NCI-H510A (cell line): Measurements from ENCODE around the gene SH2D4B.
"Not testable (repeated sequence)": the region's sequence is repeated elsewhere in the genome, so short reads cannot be mapped to it uniquely, and the experiment has no call there.

Experiments used
- DNase-seq: peaks from one replicate; lab custom pipeline; 2025; lab: John Stamatoyannopoulos, UW

The SH2D4B gene

DNA sequence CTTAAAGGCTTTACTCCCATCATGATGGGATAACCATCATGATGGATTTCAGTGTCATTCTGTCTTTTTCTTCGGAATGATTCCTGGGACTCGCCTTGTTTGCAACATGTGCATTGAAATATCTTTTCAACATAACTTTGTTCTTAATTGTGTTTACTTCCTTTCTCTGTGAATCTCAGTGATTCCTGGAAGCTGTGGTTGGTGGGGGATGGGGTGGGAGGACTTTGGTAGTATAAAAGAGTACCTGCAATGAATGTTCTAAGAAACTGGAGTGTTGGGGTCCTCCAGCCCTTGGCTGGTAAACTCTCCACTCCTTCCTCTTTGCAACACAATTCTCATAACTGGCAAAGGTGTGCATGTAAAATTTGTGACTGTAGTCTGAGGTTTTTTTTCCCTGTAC, 11.5 kb upstream of the SH2D4B start:
- DNase-seq: no peak

DNA sequence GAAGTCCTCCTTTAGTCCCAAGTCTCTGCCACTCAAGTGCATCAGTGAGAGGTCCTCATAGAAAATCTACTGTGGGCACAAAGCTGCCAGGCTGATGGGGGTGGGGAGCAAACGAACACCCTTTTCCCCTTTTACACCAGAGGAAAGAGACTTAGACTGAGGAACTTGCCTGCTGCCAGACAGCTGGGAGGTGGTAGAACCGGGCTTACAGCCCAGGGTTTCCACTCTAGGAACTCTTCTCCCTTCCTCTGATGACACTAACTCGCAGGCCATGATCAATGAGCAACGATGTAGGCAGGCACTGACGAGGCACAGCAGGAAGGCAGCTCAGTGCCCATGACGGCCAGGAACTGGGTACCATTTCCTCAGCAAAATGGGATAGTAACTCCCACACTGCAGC, 11.0 kb upstream of the SH2D4B start:
- DNase-seq: no peak

DNA sequence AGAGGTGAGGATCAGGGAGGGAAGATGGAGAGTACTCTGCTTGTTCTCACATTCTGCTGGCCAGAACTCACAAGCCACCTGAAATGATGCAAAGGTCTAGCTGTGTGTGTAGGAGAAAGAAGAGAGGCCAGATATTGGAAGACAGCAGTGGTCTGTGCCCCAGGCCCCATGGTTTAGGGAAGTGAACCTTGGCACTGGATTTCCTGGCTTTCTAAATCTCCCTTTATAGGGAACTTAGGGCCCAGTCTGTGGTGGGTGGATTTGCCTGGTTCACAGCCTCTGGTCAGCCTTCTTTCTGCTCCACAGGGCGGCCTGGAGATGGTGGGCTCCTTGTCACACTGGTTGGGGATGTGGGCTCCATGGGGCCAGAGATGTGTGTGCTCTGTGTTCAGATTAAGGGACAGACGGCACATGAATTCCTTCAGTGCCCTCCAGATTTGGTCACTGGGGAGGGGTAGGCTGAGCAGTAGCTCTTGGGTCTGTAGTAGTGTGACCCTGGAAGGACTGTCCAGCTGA, 9.5 kb upstream of the SH2D4B start:
- no peak for DNase-seq

DNA sequence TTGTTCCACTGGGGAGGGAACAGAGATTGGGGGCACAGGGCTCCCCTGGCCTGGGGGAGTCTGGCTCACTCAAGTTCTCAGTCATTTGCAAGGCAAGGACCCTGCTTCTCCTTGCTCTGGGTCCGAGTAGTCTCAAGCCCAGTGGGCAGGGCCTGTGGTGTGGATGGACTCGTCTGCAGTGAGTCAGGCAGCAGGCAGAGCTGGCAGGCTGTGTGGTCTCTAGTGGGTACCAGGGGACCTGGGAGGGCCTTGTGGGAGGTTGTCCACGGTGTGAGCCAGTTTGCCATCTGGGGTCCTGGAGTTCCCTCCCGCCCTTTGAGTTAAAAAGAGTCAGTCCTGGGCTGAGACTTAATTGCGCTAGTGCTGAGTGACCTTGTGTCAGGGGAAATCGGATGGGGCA, 8.8 kb upstream of the SH2D4B start:
- DNase-seq: no peak

DNA sequence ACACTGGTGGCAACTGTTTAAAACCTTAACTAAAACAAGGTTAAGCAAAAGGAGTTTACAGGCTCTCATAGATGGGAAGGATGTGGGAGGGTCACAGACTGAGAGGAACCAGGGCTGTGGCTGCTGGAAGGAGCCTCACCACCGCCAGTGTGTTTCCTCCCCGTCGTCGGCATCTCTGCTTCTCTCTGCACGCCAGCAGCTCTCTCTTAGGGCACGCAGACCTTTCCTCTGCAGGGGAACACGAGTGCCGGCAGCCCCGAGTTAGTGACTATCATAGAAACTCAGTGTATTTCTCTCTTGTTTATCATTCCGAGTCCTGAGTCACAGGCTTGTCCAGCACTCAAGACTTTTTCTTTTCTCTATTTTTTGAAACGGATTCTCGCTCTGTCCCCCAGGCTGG, 8.1 kb upstream of the SH2D4B start:
- DNase-seq: no peak

DNA sequence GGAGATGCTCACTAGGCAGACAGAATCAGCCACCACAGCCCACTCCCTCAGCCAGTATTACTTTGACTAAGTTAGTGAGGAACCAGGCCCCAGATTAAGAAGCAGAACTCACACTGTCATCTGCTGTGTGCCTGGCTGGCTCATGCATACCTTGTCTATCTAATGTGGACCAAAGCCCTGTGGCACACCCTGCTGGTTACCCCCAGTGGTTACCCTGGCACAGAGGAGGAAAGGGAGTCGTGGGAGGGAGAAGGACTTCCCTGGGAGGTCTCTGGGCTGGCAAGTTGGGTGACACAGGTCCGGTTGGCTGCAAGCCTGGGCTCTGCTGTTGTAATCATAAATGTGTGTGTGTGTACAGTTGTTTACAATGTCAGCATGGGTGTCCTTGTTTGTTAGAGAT, 7.5 kb upstream of the SH2D4B start:
- no peak for DNase-seq

DNA sequence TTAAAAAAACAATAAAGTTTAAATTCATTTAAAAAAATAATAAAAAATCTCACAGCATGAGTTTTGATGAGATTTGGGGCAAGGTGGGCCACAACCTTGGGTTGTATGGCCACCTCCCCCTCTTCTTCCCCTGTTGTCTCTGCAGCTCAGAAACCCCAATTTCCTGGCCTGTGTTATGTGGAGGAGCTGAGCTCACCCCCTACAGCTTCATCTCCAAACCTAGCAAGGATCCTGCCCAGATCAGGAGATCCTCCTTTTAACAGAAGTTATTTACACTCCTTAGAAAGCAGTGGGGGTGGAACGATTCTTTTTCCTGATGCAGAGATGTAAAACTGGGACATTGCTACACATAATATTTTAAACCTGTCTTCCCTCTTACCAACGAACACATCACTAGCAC, 6.9 kb upstream of the SH2D4B start:
- DNase-seq: no peak

DNA sequence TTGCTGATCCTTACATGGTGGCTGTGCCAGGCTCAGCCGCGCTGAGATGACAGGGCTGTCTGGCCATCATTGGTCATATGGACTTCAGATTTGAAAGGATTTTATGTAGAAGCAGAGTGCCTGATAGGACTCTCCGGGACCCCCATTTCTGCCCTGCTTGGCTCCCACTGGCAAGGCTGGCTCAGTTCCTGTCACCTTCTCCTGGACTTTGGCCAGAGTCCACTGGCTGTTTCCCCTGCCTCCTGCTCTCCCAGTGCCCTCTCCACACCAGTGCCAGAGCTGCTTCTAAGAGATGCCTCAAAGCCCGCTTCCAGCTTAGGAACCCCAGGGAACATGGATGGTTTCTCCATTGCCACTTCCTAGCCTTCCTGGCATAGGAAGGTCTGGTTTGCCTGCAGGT, 5.1 kb upstream of the SH2D4B start:
- DNase-seq: no peak

DNA sequence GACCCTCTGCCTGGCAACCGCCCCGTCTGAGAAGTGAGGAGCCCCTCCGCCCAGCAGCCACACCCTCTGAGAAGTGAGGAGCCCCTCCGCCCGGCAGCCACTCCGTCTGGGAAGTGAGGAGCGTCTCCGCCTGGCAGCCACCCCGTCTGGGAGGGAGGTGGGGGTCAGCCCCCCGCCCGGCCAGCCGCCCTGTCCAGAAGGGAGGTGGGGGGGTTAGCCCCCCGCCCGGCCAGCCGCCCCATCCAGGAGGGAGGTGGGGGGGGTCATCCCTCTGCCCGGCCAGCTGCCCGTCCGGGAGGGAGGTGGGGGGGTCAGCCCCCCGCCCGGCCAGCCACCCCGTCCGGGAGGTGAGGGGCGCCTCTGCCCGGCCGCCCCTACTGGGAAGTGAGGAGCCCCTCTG, 3.6 kb upstream of the SH2D4B start:
- not testable (repeated sequence) for DNase-seq

DNA sequence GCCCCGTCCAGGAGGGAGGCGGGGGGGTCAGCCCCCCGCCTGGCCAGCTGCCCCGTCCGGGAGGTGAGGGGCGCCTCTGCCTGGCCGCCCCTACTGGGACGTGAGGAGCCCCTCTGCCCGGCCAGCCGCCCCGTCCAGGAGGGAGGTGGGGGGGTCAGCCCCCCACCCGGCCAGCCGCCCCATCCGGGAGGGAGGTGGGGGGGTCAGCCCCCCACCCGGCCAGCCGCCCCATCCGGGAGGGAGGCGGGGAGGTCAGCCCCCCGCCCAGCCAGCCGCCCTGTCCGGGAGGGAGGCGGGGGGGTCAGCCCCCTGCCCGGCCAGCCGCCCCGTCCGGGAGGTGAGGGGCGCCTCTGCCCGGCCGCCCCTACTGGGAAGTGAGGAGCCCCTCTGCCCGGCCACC, 3.1 kb upstream of the SH2D4B start:
- DNase-seq: not testable (repeated sequence)

DNA sequence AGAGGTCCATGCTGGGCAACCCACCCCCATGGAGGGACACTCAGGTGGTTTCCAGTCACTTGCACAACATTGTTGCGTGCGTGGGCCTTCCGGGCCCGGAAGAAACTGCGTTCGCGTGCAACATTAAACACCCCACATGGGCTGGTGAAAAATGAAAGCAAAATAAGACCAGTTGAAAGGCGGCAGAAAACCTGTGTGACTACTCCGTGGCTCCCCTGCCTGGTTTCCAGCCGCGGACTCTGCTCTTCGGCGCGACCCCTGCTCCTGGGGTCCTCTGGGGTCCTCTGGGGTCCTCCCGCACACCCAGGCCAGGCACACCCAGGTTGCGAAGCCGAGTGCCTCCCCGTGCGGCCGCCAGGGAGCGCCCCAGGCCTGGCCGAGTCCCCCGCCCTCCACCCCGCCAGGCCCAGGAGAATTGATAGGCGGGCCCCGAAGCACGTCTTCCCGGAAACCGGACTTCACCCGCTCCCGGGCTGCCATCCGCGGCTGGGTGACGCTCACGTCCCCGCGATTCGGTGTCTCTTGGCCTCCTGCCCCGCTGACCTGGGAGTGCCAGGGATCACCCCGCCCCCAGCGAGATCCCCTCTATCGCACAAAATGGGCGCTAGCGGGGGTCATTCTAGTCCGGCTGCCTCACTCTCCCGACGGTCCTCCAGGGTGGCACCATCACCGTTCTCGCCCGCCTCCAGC, 1.9 kb upstream of the SH2D4B start:
- peak; percentile 64 for DNase-seq

DNA sequence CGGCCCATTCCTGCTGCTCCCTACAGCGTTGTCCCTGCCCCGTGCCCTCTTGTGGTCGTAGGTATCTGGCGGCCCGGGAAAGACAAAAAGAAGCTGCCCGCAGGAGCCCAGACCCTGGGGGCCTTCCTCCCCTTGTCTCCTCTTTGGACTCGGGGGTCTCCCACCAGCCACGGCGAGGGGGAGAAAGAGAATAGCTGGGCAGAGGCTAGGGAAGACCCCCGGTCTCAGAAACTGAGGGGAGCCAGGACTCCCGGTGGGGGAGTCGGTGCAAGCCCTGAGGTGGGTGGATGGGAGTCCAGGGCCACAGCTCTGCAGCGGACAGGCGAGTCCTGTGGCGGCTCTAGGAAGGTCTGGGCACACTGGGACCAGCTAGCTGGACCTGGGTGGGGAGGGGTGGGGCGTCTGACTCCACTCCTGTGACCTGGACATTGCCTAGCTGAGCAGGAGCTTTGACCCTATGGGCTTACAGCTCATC, 1.3 kb upstream of the SH2D4B start:
- no peak for DNase-seq

DNA sequence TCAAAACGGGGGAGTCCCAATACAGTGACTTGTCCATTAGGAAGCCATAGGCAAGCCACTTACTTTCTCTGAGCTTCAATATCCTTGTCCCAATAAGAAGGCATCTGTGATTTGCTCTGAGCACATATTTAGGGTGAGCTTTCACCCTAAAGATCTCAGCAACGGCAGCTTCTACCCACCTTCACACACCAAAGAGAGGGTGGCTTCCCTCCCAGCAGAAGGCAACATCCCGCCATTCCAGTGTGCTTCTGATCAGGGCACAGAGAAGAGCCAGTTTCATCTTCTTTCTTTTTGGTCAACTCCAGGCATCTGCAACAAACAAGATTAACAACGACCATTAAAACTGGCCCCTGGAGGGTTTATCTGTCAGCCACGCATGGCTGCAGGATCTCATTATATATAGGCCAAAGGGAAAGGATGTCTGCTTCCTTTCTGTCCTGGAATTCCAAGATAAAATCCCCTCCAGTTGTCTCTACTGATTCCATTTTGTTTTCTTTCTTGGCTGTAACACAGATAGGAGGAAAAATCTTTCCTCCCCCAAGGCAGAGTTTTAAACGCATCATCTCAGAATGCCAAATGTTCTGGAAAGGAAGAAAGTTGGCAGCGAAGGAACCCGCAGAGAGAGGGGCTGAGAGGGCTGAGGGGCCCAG, 491 bp upstream of the SH2D4B start:
- DNase-seq: no peak

DNA sequence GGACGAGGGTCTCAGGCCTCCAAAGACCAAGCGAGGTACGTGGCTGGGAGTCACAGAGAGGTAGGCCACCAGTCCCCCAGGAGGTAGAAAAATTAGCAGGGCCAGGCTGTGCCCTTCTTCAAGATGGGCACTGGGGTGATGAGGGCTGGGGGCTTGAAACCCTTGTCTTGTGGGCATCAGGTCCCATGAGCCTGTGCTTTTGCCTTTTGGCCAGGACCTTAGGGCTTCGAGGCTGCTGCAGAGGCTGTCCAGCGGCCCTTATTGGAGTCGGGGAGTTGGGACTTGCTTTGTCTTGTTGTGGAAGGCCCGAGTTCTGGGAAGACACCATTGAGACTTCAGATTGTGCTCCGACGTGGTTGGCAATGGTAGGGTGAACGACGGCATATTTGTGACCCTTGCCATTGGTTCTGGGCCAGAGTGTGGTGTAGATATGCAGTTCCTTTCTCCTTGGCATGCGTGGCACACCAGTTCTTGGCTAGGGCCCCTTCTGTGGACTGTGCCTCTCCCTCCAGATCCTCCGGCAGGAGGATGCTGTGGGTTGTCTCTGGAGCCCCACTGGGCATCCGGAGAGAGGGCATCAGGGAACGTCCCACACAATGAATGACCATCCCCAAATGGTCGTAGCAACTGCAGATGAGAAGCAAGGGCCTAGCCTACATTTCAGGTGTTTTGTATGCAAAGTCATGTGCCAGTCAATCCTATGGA, 931 bp downstream of the SH2D4B start:
- no peak for DNase-seq

DNA sequence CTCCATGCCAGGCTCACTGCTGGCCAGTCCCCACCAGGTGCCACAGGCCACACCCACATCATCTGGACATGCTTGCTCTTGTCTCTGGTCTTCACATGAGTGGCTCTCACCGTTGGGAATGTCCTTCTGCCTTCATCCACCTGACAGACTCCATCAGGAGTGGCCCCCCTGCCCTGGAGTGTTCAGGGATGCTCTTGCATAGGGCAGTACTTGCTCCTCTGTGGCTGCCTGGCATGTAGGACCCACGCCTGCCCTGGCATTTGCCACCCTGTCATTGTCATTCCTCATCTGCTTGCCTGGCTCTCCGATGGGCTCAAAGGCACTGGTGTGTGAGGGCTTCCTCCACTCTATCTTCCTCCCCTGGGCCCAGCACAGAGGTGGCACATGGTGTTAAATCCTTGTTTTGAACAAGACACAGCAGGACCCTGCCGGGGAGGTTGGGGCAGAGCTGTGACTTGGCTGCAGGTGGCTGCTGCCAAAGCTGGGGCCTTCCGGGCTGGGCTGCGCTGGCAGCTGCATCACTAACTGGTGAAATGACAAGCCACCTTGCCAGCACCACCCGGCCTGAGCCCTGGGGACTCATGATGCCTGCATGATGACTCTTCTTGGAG, 1.8 kb downstream of the SH2D4B start:
- peak; percentile 56 for DNase-seq

DNA sequence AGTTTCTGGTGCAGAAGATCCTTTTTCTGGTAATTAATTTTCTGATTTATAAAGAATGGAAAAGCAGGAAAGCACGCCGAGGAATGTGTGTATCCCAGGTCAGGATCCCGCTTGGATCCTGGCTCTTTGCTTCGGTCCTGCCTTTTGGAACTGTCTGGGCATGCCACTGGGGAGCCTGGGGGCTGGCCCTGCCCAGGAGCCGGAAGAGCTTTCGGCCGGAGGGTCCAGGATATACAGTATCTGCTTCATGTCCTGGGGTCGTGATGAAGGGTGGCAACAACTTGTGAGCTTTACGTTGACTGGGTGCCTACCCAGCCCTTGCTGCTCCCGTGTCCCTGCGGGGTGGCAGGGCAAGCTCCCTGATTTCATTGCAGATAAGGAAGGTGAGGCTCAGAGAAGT, 2.4 kb downstream of the SH2D4B start:
- no peak for DNase-seq

DNA sequence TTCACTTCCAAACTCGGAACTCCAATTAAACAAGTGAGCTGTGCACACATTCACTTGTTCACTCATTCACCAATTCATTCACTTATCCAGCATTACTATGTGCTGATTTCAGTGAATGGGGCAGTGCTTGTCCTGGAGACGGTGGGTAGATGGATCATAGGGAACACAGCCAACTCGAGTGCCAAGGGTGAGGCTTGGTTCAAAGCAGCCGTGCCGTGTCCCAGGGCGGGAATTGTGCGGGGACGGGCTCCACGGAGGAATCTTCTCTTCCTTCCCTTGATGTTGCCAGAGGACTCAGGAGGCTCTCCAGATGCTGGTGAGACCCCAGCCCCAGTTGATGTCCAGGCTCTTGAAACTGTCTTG, 2.9 kb downstream of the SH2D4B start:
- no peak for DNase-seq

DNA sequence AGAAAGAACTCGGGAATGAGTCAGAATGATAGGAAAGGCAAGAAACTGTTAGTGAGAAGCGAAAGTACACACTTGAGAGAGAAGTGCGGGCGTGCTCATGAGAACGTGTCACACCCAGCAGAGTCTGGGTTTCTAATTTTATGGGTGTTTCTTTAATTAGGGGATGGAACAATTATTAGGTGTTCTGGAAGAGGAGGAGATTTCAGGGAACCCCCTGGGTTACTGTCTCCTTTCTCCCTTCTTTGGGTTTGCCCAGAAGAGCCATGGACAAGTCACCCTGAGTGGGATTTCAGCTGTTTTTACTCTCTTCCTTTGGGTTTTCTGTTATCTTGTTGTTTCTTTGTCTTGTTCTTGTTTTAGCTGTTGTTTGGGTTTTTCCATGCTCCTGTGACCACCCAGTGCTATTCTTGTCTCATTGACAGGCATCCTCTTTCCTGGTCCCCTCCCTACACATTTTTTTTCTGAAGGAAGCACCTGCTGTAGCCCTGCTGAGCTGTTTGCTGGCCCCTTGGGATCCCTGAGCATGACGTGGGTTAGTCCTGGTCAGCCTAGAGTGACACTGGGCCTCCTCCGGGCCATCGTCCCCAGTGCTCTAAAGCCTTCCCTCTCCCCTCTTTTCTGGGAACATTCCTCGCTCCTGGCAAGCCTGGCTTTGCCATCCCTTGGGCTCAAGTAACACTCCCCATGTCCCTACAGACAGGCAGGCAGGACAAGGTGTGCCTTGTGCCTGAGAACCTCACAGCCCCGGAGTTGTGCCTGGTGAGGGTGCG, 3.5 kb downstream of the SH2D4B start:
- no peak for DNase-seq

DNA sequence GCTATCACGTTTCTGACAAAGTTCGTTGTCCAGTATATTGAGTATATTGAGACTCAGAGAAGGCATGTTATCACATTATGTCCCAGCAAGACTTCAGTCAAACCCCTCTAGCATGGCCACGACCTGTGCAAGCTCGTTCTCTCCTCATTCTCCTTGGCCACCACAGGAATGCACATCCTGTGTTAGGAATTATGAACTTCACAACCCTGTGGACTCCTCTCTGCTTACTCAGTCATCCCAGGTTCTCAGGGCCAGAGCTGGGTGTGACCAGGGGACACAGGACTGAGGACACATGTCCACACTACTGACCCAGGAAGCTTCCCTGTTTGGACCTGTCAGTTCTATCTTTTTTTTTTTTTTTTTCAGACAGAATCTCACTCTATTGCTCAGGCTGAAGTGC, 4.4 kb downstream of the SH2D4B start:
- no peak for DNase-seq

DNA sequence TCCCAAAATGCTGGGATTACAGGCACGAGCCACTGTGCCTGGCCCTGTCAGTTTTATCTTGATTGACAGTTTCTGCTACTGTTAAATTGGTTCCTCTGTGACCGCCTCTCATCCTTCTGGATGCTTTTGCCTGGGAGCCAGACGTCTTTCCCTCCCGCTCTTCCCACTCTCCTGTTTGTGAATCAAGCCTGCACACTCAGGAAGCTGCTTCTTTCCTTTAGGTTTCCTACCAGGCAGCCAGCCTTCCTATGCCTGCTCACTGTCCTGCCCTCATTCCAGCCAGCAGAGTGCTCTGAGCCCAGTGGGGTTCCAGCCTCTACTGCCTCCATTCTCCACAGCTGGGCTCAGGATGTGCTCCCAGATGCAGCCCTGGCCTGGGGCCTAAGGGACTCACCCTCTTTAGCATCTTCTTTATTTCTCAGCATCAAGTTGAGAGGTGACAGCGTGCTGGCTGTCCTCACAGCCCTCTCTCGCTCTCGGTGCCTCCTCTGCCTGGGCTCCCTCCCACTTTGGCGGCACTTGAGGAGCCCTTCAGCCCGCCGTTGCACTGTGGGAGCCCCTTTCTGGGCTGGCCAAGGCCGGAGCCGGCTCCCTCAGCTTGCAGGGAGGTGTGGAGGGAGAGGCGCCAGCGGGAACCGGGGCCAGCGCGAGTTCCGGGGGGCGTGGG, 5.1 kb downstream of the SH2D4B start:
- no peak for DNase-seq

DNA sequence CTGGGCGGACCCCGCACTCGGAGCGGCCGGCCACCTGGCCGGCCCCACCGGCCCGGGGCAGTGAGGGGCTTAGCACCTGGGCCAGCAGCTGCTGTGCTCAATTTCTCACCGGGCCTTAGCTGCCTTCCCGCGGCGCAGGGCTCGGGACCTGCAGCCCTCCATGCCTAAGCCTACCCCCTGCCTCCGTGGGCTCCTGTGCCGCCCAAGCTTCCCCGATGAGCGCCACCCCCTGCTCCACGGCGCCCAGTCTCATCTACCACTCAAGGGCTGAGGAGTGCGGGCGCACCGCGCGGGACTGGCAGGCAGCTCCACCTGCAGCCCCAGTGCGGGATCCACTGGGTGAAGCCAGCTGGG, 5.6 kb downstream of the SH2D4B start:
- not testable (repeated sequence) for DNase-seq
